SK-MEL-5 (cell line): ENCODE data around the gene GSTM4. TPM values are rescaled to one million over a fixed set of nuclear protein-coding genes. Genes with fewer than 3 reads are reported as not detected.
"Not testable (repeated sequence)": the region's sequence is repeated elsewhere in the genome, so short reads cannot be mapped to it uniquely, and the experiment has no call there.

Experiments used
- DNase-seq: peaks from one replicate; pipeline ENCODE4 v3.0.0-alpha.2; 2016; ENCODE audit warnings: low read depth, low spot score
- in situ Hi-C: cut with HindIII; loops from 2 replicates; pipeline ENCODE4 v1.10.0; 2016; ENCODE audit warnings: low sequenced_read_pairs, high pct_unique_total_duplicates, low pct_unique_long_range_greater_than_20kb
- total RNA-seq: library from RNA; depleted of rRNA; stranded (reverse); fragments of >200 nt; shearing (Covaris generic); gene quantifications from 2 replicates; pipeline ENCODE4 v1.2.3, GENCODE V29; 2014

GSTM4 gene
- total RNA-seq, 1 experiment from 2014 or later: 32.1 TPM

DNA sequence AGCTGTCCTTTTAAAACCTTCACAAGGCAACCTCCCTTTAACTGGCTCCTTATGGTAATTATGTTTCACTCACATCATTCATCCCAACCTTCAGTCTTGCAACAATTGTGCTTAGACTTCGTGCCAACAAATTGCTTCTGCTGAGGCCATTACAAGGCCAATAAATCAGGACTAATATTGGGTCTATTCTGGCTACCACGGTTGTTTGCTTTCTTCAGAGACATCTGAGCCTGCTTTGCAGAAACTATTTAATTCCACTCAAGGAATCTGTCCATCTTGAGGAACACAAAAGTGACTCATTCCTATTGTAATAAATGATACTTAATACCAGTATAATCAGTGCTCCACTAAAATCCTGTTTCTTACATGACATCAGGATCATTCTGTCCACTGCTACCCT is 2.6 kb upstream of the GSTM4 start:
- in situ Hi-C loops: no loop called here
- no peak for DNase-seq

DNA sequence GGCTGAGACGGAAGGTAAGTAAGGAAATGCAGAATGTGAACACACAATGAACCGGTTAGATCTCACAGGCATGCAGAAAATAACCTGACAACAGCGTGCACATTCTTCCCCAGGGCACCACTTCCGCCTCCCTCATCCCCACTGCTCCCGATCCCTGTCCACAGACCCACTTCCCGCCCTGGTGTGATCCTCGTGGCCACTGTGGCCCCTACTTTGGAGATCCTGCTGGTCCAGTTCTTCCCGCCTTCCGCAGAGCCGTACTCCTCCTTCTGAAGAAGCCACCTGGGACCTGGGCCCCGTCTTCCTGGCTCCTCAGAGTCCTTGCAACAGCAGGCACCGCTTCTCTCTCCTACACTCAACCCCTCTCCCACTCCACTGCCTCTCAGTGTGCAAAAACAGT is 1.4 kb upstream of the GSTM4 start:
- no peak for DNase-seq
- in situ Hi-C loops: no loop called here

DNA sequence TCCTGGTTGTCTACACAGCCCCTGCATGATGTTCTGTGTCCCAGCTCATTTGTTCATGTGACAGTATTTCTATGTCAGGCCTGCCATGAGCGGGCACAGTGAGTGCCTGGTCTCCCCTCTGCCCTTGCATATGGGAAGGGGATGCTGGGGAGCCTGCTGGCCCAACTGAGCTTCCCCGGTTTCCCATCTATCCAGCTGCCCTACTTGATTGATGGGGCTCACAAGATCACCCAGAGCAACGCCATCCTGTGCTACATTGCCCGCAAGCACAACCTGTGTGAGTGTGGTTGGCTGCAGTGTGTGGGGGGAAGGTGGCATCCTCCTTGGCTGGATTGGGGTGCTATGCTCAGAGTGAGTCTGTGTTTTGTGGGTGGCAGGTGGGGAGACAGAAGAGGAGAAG is 1.5 kb downstream of the GSTM4 start:
- in situ Hi-C loops: no loop called here
- no peak for DNase-seq

DNA sequence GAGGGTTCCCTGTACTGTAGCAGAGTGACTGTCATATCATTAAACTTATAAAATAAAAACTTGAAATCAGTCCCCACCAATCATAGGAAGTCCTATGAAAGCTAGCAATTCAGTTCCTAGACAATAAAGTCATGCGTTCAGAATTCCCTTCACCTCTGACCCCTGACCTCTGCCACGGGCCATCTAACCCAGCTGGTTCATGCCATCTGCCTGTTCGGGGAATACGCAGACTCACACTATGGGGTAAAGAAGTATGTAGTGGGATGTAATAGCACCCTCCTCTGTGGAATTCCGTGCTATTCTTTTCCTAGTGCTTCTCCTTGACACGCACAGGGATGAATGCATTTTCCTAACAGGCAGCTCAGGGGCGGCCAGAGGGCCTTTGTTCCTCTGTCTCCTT is 2.1 kb downstream of the GSTM4 start:
- DNase-seq: no peak
- in situ Hi-C loops: no loop called here

DNA sequence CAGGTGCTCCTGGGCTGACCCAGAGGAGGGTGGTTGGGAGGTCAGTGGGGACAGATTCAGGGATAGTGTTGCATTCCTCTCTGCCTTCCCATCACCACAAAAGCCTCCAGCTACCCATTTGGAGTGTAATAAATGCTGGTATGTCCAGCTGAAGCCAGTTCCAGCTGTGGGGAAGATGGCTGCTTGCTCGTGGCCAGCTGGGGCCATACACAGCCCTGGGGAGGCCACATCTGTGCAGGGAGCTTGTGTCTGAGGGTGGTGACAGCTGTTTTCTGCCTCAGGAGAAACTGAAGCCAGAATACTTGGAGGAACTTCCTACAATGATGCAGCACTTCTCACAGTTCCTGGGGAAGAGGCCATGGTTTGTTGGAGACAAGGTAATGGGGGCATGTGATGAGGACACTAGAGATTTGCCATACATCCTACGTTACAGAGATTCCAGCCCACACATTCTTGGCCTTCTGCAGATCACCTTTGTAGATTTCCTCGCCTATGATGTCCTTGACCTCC is 2.7 kb downstream of the GSTM4 start:
- DNase-seq: no peak
- in situ Hi-C loops: no loop called here

DNA sequence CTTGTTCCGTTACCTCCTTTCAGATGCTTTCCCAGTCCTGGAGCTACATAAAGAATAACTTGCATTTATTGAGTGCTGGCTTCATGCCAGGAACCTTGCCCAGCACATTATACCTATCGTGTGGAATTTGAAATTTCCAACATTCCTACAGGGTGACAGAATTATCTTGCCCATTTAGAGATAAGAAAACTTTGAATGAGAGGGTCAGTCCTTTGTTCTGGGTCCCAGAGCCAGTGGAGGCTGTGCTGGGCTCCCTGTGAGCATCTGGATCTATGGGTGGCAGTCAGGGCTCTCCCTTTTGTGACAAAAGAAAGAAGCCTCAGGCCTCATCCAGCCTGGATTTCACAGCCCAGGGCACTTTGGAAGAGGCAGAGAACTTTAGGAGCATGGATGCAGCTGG is 3.2 kb downstream of the GSTM4 start:
- no peak for DNase-seq
- in situ Hi-C loops: no loop called here

DNA sequence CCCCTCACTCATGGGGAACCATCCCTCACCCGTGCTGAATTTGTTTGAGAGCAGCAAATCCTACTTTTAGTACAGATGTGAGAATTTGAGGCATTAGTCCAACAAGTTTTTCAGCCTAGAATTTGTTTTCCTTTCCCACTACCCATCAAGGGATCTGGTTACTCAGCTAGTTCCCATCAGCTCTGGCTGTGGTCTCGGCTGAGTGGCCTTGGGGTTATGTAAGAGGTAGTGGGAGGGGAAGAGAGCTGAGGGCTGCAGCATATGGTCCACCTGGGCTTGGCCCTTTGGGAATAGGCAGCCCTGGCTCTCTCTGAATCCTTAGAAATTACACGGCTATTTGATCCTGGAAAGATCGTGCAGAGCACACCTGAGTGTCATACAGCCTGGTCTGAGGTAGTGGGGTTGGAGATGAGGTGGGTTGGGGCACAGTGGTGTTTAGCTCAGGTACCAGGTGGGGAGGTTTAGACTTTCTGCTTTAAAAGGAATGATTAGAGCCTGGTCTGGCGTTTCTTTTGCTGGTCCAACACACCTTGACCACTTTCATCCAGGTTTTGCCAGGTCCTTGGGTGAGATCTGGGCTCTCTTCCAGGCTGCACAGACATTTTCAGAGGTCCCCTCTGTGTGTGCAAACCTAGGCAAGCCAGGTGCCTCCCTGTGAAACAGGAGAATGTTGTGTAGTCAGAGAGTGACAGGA is 4.2 kb downstream of the GSTM4 start:
- in situ Hi-C loops: no loop called here
- no peak for DNase-seq

DNA sequence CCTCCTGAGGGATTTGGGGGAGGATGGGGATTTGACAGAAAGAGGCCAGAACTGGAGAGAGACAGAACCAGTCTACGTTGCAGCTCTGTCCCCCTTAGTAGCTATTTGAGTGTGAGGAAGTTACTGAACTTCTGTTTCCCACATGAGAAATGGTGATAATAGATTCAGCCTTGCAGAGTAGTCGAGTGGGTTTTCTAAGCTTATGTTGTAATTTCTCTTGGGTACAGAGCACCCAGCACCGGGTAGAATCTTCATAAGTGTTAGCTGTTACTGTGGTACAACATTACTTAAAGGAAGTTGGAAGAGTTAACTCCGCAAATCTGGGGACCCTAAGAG is 4.8 kb downstream of the GSTM4 start:
- not testable (repeated sequence) for DNase-seq

DNA sequence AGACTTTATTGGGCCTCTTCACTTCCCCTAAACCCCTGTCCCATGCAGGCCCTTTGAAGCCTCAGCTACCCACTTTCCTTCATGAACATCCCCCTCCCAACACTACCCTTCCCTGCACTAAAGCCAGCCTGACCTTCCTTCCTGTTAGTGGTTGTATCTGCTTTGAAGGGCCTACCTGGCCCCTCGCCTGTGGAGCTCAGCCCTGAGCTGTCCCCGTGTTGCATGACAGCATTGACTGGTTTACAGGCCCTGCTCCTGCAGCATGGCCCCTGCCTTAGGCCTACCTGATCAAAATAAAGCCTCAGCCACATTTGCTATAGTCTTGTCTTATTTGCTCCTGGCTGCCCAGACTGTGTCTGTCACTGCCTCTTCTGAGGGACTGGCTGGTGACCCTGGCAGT is 5.5 kb downstream of the GSTM4 start:
- in situ Hi-C loops: no loop called here
- no peak for DNase-seq

More for the DNA sequence above, 4.8 kb downstream of the GSTM4 start:
- in situ Hi-C loops: not testable (repeated sequence)

DNA sequence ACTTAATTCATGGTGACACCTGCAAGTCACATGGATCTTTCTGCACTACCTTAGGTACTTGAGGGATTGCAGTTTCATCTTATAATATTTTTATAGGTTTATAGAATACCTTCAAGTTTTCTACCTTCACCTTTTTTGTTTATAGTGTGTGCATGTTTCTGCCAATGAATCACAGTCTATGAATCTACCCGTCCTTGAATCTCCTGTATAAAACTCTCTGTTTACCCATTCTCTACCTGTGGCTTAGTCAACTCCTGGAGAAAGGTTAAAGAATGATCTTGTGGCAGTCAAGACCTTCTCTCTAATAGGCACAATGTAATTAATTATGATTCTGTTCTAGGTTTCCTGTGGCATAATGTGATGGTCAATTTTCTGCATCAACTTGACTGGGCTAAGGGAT is 8.8 kb downstream of the GSTM4 start:
- DNase-seq: no peak
- in situ Hi-C loops: no loop called here

DNA sequence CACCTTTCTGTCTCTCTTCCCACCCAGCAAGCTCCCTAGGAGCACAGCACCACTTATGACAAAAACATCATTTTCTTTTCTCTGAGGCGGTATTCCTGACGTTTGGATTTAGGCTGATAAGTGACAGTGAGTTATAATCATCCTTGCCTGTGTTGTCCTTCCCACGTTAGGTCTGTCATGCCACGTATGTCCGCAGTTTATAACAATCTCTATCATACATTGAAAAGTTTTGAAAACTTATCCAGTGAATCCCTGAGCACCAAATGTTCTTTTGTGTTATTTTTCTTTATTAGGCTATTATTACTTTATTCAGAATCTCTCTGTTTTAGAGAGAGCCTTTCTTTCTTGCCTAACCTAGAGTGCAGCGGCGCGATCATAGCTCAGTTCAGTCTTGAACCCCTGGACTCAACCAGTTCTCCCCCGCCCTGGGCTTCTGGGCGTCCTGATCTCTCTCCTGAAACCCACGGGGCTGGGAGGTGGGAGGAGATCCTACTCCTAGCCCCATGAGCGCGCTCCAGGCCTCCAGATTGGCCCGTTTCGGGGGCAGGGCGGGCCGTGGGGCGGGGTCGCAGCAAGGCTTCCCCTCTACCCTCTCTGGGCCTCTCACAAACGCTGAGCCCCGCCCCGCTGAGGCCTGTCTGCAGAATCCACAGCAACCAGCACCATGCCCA is 11.7 kb downstream of the GSTM4 start, which contains the start of gene GSTM2:
GSTM2 (plus strand) TSS at position 606 of the 671 bp plus-strand sequence; CDS start at position 665, 59 bp downstream.
- DNase-seq: peak; percentile 65
- in situ Hi-C loops: no loop called here

DNA sequence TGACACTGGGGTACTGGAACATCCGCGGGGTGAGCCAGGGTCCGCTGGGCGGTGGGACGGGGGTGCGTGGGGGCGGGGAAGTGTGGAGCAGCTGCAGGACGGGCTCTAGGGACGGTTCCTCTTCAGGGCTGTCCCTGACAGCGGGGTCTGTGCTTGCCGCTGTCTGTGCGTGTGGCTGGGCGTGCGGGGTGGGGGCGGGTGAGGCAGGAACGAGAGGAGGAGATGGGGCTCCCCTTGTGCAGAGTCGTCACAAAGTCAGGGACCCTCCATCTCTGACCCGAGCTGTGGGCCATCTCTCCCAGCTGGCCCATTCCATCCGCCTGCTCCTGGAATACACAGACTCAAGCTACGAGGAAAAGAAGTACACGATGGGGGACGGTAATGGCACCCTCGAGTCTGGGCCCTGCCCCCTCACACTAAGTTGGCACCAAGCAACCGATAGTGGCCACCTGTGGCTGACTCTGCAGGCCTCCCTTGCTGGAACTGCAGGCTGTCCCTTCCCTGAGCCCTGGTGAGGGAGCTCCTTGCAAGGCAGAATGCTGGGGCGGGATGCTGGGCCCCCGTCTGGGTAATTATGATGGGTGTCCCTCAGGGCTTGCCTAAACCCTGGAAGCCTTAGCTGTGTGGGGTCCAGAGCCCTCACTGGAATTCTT is 12.3 kb downstream of the GSTM4 start:
- in situ Hi-C loops: no loop called here

DNA sequence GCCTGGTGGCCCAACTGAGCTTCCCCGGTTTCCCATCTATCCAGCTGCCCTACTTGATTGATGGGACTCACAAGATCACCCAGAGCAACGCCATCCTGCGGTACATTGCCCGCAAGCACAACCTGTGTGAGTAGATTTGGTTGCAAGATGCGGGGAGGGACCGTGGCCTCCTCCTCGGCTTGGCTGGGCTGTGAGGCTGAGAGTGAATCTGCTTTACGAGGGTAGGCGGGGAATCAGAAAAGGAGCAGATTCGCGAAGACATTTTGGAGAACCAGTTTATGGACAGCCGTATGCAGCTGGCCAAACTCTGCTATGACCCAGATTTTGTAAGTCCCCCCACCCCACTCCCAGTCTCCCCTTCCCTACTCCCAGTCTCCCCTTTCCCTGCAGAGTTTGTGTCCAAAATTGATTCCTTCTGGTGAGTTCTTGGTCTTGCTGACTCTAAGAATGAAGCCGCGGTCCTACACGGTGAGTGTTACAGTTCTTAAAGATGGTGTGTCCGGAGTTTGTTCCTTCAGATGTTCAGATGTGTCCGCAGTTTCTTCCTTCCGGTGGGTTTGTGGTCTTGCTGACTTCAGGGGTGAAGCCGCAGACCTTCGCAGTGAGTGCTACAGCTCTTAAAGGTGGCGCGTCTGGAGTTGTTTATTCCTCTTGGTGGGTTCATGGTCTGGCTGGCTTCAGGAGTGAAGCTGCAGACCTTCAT is 13.5 kb downstream of the GSTM4 start:
- in situ Hi-C loops: no loop called here
- no peak for DNase-seq

More for the DNA sequence above, 12.3 kb downstream of the GSTM4 start:
- DNase-seq: no peak

DNA sequence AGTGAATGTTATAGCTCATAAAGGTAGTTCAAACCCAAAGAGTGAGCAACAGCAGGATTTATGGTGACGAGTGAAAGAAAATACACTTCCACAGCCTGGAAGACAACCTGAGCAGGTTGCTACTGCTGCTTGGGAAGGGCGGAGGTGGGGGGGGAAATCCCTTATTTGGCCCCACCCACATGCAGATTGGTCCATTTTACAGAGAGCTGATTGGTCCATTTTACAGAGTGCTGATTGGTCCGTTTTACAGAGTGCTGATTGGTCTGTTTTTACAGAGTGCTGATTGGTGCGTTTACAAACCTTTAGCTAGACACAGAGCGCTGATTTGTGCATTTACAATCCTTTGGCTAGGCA is 14.0 kb downstream of the GSTM4 start:
- DNase-seq, in situ Hi-C loops: not testable (repeated sequence)

DNA sequence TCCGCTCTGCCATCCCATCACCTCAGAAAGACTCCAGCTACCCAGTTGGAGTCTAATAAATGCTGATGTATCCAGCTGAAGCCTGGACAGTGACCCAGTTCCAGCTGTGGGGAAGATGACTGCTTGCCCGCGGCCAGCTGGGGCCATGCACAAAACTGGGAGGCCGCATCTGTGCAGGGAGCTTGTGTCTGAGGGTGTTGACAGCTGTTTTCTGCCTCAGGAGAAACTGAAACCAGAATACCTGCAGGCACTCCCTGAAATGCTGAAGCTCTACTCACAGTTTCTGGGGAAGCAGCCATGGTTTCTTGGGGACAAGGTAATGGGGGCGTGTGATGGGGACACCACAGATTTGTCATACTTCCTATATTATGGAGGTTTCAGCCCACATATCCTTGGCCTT is 15.2 kb downstream of the GSTM4 start:
- in situ Hi-C loops: no loop called here
- no peak for DNase-seq

DNA sequence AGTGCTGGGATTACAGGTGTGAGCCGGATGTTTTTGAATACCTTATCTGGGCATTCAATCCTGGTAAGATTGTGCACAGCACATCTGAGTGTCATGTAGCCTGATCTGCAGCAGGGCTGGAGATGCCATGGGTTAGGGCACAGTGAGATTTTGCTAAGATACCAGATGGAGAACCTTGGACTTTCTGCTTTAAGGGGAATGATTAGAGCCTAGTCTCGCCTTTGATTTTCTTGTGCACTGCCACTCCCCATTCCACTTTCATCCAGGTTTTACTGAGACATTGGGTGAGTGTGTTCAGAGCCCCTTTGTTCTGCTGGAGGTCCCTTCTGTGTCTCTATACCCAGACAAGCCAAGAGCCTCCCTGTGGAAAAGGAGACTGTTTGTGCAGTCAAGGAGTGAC is 18.0 kb downstream of the GSTM4 start:
- not testable (repeated sequence) for DNase-seq

DNA sequence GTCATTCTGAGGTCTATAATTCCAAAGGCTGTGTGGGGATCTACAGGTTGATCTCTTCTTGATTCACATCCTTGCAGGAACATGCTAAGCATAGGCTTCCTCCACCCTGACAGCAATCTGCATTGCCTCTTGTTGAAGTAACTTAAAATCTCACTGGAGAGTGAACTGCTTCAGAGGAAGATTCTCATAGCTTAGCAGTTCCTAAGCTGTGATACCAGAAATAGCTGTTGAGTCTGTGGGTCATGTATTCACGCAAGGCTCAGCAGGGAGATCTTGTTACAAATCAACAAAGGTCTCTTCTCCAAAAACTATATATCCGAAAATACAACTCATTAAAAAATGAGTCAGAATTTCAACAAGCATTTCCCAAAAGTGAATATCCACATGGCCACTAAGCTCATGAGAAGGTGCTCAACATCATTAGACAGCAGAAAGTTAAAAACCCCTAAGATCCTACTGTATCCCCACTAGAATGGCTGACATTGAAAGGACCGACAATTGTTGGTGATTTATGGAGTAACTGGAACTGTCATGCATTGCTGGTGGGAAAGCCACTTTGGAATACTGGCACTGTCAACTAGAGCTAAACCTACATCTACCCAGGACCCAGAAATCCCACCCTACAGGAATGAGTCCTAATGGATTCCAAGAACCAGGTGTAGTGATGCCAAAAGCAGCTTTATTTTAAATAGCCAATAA is 20.9 kb downstream of the GSTM4 start:
- in situ Hi-C loops, DNase-seq: not testable (repeated sequence)

More for the DNA sequence above, 18.0 kb downstream of the GSTM4 start:
- in situ Hi-C loops: not testable (repeated sequence)

DNA sequence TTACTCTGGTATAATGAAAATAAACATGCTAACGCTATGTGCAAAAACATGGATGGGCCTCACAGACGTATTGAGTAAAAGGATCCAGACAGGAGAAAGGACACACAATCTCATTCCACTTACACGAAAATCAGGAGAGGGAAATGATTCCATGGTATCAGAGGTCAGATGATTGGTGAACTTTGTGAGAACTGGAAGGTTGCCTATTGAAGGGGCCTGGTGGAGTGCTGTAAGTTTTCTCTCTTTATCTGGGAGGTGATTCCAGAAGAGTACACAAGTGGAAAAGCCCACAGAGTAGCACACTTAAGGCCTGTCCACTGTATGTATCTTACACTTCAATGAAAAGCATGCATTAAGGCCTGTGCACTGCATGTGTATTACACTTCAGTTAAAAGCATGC is 21.6 kb downstream of the GSTM4 start:
- in situ Hi-C loops: no loop called here
- DNase-seq: no peak
